Epidermal melanocyte (primary cell): ENCODE results near the gene SYDE2.
"Not testable (repeated sequence)": the region's sequence is repeated elsewhere in the genome, so short reads cannot be mapped to it uniquely, and the experiment has no call there.

Experiments
- DNase-seq: peaks from one replicate; pipeline ENCODE4 v3.0.0; 2011; ENCODE audit warnings: low spot score; ENCODE audit not compliant: insufficient read length

Gene SYDE2, protein sequence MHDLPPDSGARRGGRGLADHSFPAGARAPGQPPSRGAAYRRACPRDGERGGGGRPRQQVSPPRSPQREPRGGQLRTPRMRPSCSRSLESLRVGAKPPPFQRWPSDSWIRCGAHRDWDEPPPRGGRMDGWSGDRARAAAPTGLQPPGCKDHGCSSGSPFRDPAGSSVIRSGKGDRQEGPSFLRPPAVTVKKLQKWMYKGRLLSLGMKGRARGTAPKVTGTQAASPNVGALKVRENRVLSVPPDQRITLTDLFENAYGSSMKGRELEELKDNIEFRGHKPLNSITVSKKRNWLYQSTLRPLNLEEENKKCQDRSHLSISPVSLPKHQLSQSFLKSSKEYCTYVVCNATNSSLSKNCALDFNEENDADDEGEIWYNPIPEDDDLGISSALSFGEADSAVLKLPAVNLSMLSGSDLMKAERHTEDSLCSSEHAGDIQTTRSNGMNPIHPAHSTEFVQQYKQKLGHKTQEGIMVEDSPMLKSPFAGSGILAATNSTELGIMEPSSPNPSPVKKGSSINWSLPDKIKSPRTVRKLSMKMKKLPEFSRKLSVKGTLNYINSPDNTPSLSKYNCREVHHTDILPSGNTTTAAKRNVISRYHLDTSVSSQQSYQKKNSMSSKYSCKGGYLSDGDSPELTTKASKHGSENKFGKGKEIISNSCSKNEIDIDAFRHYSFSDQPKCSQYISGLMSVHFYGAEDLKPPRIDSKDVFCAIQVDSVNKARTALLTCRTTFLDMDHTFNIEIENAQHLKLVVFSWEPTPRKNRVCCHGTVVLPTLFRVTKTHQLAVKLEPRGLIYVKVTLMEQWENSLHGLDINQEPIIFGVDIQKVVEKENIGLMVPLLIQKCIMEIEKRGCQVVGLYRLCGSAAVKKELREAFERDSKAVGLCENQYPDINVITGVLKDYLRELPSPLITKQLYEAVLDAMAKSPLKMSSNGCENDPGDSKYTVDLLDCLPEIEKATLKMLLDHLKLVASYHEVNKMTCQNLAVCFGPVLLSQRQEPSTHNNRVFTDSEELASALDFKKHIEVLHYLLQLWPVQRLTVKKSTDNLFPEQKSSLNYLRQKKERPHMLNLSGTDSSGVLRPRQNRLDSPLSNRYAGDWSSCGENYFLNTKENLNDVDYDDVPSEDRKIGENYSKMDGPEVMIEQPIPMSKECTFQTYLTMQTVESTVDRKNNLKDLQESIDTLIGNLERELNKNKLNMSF

DNA sequence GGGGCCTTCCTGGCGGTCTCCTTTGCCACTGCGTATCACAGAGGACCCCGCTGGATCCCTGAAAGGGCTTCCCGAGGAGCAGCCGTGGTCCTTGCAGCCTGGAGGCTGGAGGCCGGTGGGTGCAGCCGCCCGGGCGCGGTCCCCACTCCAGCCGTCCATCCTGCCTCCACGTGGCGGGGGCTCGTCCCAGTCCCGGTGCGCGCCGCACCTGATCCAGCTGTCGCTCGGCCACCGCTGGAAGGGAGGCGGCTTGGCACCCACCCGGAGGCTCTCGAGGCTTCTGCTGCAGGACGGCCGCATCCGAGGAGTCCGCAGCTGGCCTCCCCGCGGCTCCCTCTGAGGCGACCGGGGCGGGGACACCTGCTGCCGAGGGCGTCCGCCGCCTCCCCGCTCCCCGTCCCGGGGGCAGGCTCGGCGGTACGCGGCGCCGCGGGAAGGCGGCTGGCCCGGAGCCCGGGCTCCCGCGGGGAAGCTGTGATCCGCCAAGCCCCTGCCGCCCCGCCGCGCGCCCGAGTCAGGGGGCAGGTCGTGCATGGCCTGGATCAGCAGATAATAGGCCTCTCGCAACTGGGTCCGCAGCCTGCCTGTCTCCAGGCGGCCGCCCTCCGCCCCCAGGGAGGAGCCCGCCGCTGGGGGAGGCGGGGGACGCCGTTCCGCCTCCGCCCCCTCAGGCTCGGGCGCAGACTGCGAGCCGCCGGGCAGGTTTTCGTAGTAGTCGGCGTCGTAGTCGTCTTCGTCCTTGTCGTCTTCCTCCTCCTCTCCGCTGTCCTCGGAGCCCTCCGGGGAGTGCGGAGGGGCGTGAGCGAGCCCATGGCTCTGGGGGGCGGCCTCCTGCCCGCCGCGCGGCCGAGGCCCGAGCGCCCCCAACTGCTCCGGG lies at the start of gene SYDE2:
Gene SYDE2, minus strand, starts transcription at position 554 of the 877 bp plus-strand sequence. Its CDS starts 20 bp downstream, at position 534.
- DNase-seq = peak; percentile 74

DNA sequence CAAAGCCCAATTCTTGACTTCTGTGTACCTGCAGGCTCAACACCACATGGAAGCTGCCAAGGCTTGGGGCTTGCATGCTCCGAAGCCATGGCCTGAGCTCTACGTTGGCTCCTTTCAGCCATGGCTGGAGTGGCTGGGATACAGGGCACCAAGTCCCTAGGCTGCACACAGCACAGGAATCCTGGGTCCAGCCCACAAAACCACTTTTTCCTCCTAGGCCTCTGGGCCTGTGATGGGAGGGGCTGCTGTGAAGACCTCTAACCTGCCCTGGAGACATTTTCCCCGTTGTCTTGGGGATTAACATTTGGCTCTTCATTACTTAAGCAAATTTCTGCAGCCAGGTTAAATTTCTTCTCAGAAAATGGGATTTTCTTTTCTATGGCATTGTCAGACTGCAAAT lies 48.2 kb upstream of the SYDE2 start:
- DNase-seq = not testable (repeated sequence)

DNA sequence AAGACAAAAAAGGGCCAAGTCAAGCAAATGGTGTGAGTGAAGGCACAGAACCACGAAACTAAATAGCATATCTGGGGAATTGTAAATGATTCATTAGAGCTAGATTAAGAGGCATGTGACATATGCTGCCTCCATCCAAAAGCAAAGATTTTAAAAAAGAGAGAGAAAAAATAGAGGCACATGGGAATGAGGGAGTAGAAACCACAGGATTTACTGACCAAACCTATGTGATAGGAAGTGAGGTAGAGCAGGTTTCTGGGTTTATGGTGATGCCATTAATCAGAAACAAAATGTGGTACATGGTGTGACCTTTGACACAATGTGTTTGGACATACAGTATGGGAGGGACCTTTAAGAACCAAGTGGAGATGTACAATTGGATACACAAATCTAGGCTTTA lies 45.1 kb upstream of the SYDE2 start:
- DNase-seq = no peak

DNA sequence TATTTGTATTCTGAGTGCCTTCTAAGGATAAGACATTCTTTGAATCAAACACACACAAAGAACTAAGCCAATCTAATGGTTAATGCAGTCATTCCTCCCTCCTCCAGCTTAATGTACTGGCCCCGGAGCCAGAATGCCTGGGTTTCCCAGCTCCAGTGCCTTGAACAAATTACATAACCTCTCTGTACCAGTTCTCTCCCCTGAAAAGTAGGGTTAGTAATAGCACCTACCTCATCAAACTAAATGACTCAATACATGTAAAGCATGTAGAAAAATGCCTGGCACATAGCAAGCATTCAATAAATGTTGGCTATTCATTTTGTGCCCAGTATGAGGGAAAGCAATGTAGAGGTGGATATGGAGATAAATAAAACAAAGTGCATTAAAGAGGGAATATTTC lies 44.6 kb upstream of the SYDE2 start:
- DNase-seq = no peak

DNA sequence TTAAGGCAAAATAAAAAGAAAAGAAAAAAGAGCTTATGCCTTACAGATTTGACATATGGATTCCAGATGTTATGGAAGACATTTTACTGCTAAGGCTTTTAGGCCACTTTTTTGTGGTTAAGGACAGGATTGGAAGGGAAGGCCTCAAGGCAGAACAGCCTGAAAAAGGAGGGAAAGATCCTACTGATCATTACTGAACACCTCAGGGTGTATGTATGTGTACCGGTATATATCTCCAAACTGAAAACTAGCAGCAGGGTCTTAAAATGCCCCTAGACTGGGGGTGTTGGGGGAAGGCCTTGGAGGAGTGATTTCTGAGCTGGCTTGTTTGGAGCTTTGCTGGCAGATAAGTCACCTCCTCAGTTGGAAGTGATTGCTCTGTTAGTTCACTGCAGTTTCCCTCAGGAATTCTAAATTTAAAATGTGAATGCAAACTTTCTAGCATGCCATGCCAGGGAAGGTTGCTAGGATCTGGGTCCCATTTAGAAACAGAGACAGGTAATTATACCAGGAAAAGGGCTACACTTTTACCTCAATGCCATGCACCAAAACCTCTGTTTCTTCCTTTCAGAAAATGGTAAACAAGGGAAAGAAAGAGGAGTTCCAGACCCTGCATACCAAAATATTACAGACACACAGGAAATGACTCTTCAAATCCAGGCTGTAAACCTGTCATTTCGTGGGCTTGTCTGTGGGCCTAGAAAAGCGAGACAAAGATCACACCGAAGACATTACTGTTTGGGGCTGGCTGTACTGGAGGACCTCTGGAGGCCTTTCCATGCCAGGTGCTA lies 43.6 kb upstream of the SYDE2 start:
- no peak for DNase-seq

DNA sequence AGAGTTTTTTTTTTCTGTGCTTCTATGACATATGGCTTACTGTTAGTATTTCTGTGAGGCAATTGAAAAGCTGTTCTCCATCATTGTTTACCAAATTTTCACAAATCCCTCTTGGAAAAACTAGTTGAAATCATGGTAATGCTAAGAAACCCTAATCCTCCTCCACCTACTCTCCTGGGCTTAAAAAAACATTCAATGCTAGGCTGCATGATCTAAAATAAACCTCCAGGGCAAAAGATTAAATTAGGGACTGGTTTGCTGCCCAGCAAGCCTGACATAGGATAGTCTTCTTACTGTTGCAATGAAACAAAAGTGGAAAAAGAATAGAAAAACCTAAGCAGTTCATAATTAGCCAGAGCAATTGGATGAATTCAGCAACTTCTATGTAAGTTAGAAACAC lies 42.6 kb upstream of the SYDE2 start:
- no peak for DNase-seq

DNA sequence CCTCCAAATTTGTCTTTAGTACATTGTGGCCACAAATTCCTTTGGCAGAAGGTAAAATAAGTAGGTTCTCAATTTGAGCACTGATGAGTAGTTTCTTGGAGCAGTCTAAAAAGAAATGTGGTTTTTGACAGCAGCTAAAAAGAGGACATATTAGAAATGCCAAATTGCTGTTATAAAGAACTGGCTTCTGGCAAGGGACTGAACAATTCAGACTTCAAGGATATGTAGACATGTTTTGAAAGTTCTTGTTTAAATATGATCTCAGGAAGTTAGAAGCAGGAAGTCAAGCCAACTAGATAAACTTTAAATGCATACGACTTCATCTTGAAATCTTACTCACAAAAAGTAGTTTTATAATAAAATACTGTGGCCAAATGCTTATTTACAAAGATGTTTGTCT lies 39.8 kb upstream of the SYDE2 start:
- DNase-seq = no peak

DNA sequence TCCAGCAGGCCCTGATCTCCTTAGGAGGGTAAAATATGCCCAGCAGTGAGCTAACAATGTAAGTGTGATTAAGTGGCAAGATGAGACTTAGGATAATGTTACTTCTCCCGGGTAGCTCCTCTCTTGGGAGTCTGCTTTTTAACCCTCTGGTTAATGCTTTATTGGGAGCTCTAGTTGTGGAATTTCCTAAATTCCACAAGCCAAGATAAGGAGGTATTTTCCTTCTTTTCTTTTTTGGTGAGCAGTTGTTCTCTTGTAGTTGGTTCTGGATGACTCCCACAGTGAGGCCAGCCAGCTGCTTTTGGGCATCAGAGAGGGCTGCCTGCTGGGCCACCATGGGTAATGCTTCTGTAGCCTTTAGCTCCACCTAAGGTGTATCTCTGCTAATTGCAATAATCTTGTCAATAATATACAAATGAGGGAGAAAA lies 39.4 kb upstream of the SYDE2 start:
- no peak for DNase-seq

DNA sequence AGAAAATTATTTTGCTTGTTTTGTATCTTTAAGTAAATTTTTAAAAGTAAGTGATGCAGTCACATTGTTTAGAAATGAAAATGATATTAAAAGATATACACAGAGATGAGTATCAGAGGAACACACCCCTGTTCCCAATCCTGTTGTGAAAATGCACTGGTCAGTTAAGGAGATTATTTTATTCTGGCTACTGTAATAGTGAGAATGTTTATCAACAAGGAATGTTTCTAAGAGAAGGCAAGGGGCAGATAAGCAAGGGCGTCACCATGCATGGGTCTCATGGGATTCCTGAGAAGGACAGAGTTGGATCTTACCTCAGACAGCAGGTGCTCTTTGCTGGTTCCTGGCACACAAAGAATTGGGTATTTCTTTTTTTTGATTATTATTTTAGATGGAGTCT lies 36.8 kb upstream of the SYDE2 start:
- DNase-seq = no peak

DNA sequence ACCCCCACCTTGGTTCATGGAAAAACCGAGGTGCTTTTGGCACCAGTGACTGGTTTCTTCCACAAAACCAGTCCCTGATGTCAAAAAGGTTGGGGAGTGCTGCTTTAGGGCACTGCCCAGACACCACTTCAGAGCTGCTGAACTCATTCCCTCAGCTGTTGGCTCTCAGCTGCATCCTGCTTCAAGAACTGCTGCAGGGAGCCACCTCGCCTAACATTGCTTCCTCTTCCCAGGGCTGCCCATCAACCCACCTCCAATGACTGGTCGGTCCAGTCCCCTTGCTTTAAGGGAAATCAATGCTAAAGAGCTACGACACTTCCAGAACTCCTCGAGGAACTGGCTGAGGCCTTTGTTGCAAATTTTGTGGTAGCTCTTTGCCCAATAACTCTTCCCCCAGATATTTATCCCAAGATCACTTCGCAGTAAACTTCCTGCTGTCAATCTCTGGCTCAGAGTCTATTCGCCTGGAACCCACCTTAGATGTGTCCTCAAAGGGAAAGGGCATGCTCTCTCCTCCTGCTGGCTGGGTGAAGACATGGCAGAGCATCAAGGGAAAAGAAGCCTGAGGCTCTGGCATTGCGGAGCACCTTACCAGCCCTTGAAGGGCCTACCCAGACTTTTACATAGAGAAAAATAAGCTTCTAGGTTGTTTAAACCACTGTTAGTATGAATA lies 29.6 kb upstream of the SYDE2 start:
- no peak for DNase-seq

DNA sequence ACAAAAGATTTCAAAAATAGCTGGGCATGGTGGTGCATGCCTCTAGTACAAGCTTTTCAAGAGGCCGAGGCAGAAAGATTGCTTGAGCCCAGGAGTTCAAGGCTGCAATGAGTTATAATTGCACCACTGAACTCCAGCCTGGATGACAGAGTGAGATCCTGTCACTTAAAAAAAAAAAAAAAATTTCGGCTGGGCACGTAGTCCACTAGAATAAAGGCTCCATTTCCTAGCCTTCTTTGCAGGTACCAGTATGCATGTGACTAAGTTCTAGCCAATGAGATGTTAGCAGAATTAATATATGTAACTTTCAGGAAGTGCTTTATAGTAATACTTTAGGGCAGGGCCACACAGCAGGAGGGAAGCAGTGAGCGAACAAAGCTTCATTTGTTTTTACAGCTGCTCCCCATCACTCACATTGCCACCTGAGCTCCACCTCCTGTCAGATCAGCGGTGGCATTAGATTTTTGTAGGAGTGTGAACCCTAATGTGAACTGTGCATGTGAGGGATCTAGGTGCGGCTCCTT lies 28.8 kb upstream of the SYDE2 start:
- no peak for DNase-seq

DNA sequence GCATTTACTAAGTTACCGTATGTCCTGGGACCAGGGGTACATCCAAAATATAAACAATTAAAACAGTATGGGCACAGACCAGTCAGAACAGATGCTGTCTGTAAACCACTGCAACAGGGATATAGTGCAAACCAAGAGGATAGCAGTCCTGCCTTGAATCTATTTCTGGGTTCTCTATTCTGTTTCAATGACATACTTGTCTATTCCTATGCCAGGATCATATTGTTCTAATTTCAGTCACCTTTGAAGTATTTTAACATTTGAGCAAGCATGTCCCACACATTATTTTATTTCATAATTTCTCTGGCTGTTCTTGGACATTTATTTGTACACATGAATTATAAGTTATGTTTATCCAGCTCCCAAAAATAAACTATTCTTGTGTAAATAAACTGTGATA lies 28.2 kb upstream of the SYDE2 start:
- no peak for DNase-seq

DNA sequence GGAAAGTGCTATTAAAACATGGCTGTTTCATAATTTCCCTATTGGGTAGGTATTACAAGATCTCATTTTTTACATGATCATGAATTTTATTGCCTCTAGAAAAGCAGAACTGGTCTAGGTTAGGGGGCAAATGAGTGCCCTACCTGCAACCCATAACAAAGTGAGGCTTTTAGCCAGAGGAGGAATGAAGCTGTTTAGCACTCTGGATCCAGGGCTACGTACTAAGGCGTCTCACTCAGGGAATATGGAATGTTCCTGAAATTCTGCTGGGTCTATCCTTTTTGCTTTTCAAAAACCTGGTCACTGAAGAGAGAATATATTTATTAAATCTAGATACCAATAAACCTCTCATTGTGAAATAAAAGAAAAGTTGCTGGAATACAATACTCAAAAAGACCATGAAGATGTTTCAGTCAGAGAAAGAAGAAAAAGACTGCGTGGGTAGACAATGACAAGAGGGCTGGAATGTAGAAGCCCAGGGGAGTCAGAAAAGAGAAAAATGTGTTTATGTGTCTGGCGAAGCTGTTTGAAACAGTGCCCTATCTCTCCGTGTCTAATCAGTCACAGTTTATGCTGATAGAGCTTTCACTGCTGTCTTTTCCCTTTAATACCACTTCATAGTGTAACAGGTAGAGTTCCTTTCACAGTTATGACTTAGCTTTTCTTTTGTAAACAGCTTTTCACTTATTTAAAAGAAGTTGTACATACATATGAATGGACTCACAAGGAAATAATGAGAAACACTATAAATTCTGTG lies 25.0 kb upstream of the SYDE2 start:
- no peak for DNase-seq

DNA sequence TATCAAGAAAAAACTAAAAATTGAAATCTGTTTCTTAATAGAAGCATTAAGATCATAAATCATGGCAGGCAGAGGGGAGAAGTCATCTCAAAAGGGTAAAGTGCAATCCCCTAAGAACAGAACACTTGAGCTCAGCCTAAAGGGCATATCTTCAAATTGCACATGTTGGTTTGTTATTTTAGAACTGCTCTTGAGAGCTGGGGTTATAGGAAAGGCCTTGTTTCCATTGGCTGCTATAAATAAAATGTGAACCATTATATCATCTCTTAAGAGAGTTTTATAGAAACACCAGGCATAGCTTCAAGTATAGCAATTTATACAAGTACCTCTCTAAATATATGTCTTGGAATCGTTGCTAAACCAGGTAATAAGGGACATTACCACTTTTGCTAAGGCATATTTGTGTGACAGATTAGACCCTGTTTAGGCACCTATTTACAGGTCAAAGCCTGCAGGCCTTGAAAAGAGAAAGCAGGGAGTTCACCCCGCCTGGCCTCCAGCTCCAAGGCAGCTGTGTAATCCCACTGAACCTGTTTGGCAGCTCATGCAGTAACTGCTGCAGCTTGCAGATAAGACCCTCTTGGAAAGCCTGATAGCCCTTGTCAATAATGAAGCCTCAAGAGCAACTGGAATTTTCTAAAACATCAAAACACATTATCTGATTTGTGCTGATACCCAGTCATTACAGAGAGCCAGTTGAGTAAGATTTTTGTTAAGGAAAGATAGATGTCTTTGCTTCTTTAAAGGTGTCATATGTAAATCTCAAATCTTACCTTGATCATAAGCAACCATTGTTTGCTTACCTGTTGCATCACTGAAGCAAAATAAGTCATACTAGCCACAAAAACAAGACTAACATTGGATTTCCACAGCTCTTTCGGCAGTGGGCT lies 24.2 kb upstream of the SYDE2 start:
- no peak for DNase-seq

DNA sequence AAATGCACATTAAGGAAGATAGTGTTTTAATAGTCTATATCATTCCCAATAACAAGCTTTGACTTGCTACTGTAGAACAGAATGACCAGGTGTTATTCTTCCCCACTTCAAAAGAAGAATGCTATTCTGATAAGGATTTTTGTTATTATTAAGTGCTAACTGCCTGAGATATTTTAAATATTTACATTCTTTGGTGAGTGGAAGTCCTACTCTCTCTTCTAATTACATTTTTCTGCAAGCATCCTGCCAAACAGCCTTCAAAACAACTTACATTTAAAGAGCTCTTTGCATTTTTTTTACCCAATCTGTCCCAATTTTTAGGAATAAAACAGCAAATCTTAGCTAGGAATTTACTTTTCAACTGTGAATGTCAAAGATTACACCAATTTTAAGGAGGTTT lies 23.5 kb upstream of the SYDE2 start:
- no peak for DNase-seq

DNA sequence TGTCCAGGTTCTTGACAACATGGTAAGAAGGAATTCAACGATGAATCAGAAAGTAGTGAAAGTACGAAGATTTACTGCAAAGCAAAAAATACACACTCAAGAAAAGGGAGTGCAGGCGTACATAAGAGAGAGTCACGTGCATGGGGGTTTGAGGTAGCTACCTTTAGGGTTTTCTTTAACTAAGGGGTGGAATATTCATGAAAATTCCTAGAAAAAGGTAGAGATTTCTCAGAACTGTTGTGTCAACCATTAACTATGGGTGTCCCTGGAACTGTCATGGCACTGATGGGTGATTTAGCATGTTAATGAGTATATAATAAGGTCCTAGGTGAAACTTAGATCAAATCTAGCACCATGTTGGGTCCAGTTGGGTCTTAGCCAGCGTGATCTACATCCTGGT lies 22.5 kb upstream of the SYDE2 start:
- no peak for DNase-seq

DNA sequence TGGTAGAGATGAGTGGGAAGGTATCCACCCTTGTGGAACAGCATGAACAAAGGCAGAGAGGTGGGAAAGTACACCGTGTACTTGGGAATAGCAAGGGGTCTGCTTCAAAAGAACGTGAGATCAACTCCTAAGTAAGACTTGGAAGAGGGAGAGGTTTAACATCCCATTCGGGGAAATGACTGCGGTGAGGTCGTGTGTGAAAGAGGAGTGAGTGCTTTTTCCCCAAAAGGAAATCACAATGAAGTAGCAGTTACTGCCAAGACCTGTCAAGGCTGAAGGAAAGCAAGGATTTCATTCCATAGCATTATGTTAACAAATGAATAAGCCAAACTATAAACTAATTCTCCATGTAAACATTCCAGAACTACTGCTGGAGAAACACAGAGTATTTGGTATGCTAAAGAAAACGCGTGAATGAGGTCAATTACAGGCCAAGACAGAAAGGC lies 20.0 kb upstream of the SYDE2 start:
- no peak for DNase-seq
